CD4-positive, CD25-positive, alpha-beta regulatory T cell (primary cell): ENCODE results near the gene PIEZO2. TPM values are rescaled to one million over a fixed set of nuclear protein-coding genes. Genes with fewer than 3 reads are reported as not detected.
"Not testable (repeated sequence)": the region's sequence is repeated elsewhere in the genome, so short reads cannot be mapped to it uniquely, and the experiment has no call there.

Source experiments
- ATAC-seq, 2 donors: fragments of 150-1000 bp; cut with Tn5 transposase; one replicate each; pipeline ENCODE4 v1.10.0; 2021; ENCODE audit warnings: low read depth in 2 of 2, moderate number of reproducible peaks in 2 of 2, moderate library complexity in 1 of 2
- DNase-seq, 3 donors: peaks; one replicate each; pipeline versions ENCODE4 v3.0.0 to v3.0.0-alpha.2; 2012 to 2022; ENCODE audit warnings: mixed read lengths in 1 of 3
- H3K27ac ChIP-seq: one replicate; pipeline ENCODE4 v1.7.0; 2013; ENCODE audit warnings: mild to moderate bottlenecking, low read length; ENCODE audit not compliant: insufficient read depth, poor library complexity, severe bottlenecking
- H3K27me3 ChIP-seq: one replicate; pipeline ENCODE4 v1.7.0; 2013; ENCODE audit warnings: low read length; ENCODE audit not compliant: control insufficient read depth, insufficient read depth
- H3K36me3 ChIP-seq: one replicate; pipeline ENCODE4 v1.7.0; 2013; ENCODE audit warnings: mild to moderate bottlenecking, low read length, moderate library complexity; ENCODE audit not compliant: control insufficient read depth, insufficient read depth
- H3K4me1 ChIP-seq: 2 replicates; pipeline ENCODE4 v1.7.0; 2013; ENCODE audit warnings: mild to moderate bottlenecking, low read length; ENCODE audit not compliant: insufficient read depth, control insufficient read depth, poor library complexity, severe bottlenecking
- H3K4me3 ChIP-seq: one replicate; pipeline ENCODE4 v1.7.0; 2013; ENCODE audit warnings: low read depth, mild to moderate bottlenecking, low read length, moderate library complexity
- H3K9me3 ChIP-seq, 2 experiments: 1 replicate in 1 of 2; 2 replicates in 1 of 2; pipeline ENCODE4 v1.7.0; 2013; ENCODE audit warnings: low read length in 2 of 2, mild to moderate bottlenecking in 1 of 2, moderate library complexity in 1 of 2; ENCODE audit not compliant: control insufficient read depth in 2 of 2
- H3K27ac Mint-ChIP-seq, 3 donors: one replicate each; pipeline ENCODE4 v1.8.0; 2020 to 2022; ENCODE audit warnings: mild to moderate bottlenecking in 3 of 3, mixed read lengths in 3 of 3, moderate library complexity in 2 of 3
- H3K27me3 Mint-ChIP-seq: one replicate; pipeline ENCODE4 v1.8.0; 2022; ENCODE audit warnings: mild to moderate bottlenecking, mixed read lengths
- H3K36me3 Mint-ChIP-seq: one replicate; pipeline ENCODE4 v1.8.0; 2020; ENCODE audit warnings: mixed read lengths
- H3K4me1 Mint-ChIP-seq, 4 donors: one replicate each; pipeline ENCODE4 v1.8.0; 2020 to 2022; ENCODE audit warnings: mixed read lengths in 4 of 4, mild to moderate bottlenecking in 1 of 4
- H3K4me3 Mint-ChIP-seq, 4 donors: one replicate each; pipeline ENCODE4 v1.8.0; 2020 to 2022; ENCODE audit warnings: mild to moderate bottlenecking in 4 of 4, mixed read lengths in 4 of 4, moderate library complexity in 3 of 4
- H3K9me3 Mint-ChIP-seq, 7 donors: one replicate each; pipeline ENCODE4 v1.8.0; 2020 to 2022; ENCODE audit warnings: mixed read lengths in 7 of 7, mild to moderate bottlenecking in 3 of 7, moderate library complexity in 2 of 7
- polyA plus RNA-seq, 4 donors: library from polyadenylated mRNA; unstranded; fragments of 300-500 nt; fragmentation: Illumina TruSeq; gene quantifications; one replicate each; pipeline ENCODE4 v1.2.3, GENCODE V29; 2021
- total RNA-seq: library from RNA; stranded (reverse); gene quantifications from one replicate; pipeline ENCODE4 v1.2.3, GENCODE V29; 2022

The PIEZO2 gene
- total and polyA plus RNA-seq, 5 donors from 2014 or later = not detected

- not testable (repeated sequence) for H3K4me3 Mint-ChIP-seq, H3K27me3 Mint-ChIP-seq, H3K4me1 Mint-ChIP-seq, H3K27ac Mint-ChIP-seq, H3K36me3 ChIP-seq, H3K27ac ChIP-seq, DNase-seq, H3K4me1 ChIP-seq, H3K9me3 Mint-ChIP-seq, H3K27me3 ChIP-seq, H3K9me3 ChIP-seq, H3K36me3 Mint-ChIP-seq, H3K4me3 ChIP-seq, ATAC-seq
Measured at GRCh38 chr18:10846035-10846434, 303.3 kb downstream of the PIEZO2 start.

- DNase-seq = no peak
- H3K9me3 Mint-ChIP-seq = peaks cover 0 to 2% (median 0%) of the 10 kb centered on the region in 7 donors
- Histone ChIP-seq H3K36me3 (no peaks in the 10 kb centered on the region), H3K27ac (no peak overlapping the region), H3K4me1 (no peaks in the 10 kb centered on the region), H3K4me3 (no peak overlapping the region), H3K9me3 (no peaks in the 10 kb centered on the region), H3K27me3 (no peaks in the 10 kb centered on the region)
- ATAC-seq = no peak
- H3K4me3 Mint-ChIP-seq = no peak overlapping the region
- no peaks in the 10 kb centered on the region for H3K4me1 Mint-ChIP-seq
- H3K27me3 Mint-ChIP-seq = peaks cover 10% of the 10 kb centered on the region
- no peak overlapping the region for H3K27ac Mint-ChIP-seq
- no peaks in the 10 kb centered on the region for H3K36me3 Mint-ChIP-seq
Measured at GRCh38 chr18:10843565-10843964, 305.8 kb downstream of the PIEZO2 start.

GRCh38 chr18:10842861-10843260 lies 306.5 kb downstream of the PIEZO2 start:
- Mint-ChIP-seq H3K27ac (no peak overlapping the region), H3K36me3 (no peaks in the 10 kb centered on the region)

GRCh38 chr18:10842371-10842770 lies 307.0 kb downstream of the PIEZO2 start:
- no peaks in the 10 kb centered on the region for H3K4me1 ChIP-seq
- Mint-ChIP-seq H3K4me3 (no peak overlapping the region), H3K4me1 (no peaks in the 10 kb centered on the region), H3K36me3 (no peaks in the 10 kb centered on the region), H3K27ac (no peak overlapping the region), H3K27me3 (peaks cover 10% of the 10 kb centered on the region), H3K9me3 (peaks cover 0 to 2% (median 0%) of the 10 kb centered on the region in 7 donors)
- DNase-seq (no peak), ATAC-seq (no peak)
- no peaks in the 10 kb centered on the region for H3K36me3 ChIP-seq
- no peak overlapping the region for H3K4me3 ChIP-seq
- no peak overlapping the region for H3K27ac ChIP-seq
- no peaks in the 10 kb centered on the region for H3K27me3 ChIP-seq
- H3K9me3 ChIP-seq = no peaks in the 10 kb centered on the region

More at GRCh38 chr18:10842861-10843260, 306.5 kb downstream of the PIEZO2 start:
- Mint-ChIP-seq H3K9me3 (peaks cover 0 to 2% (median 0%) of the 10 kb centered on the region in 7 donors), H3K4me1 (no peaks in the 10 kb centered on the region), H3K27me3 (peaks cover 10% of the 10 kb centered on the region), H3K4me3 (no peak overlapping the region)
- ATAC-seq (no peak), DNase-seq (no peak)
- no peaks in the 10 kb centered on the region for H3K27me3 ChIP-seq
- no peaks in the 10 kb centered on the region for H3K4me1 ChIP-seq
- no peaks in the 10 kb centered on the region for H3K9me3 ChIP-seq
- no peak overlapping the region for H3K27ac ChIP-seq
- H3K36me3 ChIP-seq = no peaks in the 10 kb centered on the region
- no peak overlapping the region for H3K4me3 ChIP-seq

GRCh38 chr18:10841203-10841602 lies 308.2 kb downstream of the PIEZO2 start:
- ATAC-seq (no peak), DNase-seq (no peak)
- H3K27me3 Mint-ChIP-seq = peaks cover 10% of the 10 kb centered on the region
- no peaks in the 10 kb centered on the region for H3K27me3 ChIP-seq
- no peaks in the 10 kb centered on the region for H3K4me1 Mint-ChIP-seq
- H3K36me3 ChIP-seq = no peaks in the 10 kb centered on the region
- peak overlapping the region in 1 of 3 donors; percentile 39 for H3K27ac Mint-ChIP-seq
- H3K27ac ChIP-seq = no peak overlapping the region
- H3K9me3 ChIP-seq = no peaks in the 10 kb centered on the region
- peaks cover 0 to 2% (median 0%) of the 10 kb centered on the region in 7 donors for H3K9me3 Mint-ChIP-seq
- no peak overlapping the region for H3K4me3 ChIP-seq
- no peaks in the 10 kb centered on the region for H3K36me3 Mint-ChIP-seq
- H3K4me1 ChIP-seq = no peaks in the 10 kb centered on the region
- H3K4me3 Mint-ChIP-seq = no peak overlapping the region

GRCh38 chr18:10840743-10841142 lies 308.6 kb downstream of the PIEZO2 start:
- no peaks in the 10 kb centered on the region for H3K27me3 ChIP-seq
- Mint-ChIP-seq H3K27ac (peak overlapping the region in 1 of 3 donors; percentile 39), H3K9me3 (peaks cover 0 to 2% (median 0%) of the 10 kb centered on the region in 7 donors), H3K36me3 (no peaks in the 10 kb centered on the region), H3K4me1 (no peaks in the 10 kb centered on the region), H3K27me3 (peaks cover 6% of the 10 kb centered on the region), H3K4me3 (no peak overlapping the region)
- no peaks in the 10 kb centered on the region for H3K36me3 ChIP-seq
- DNase-seq = no peak
- no peak overlapping the region for H3K27ac ChIP-seq
- no peaks in the 10 kb centered on the region for H3K9me3 ChIP-seq
- no peak overlapping the region for H3K4me3 ChIP-seq
- no peaks in the 10 kb centered on the region for H3K4me1 ChIP-seq
- ATAC-seq = no peak

- Histone ChIP-seq H3K9me3 (no peaks in the 10 kb centered on the region), H3K4me3 (no peak overlapping the region), H3K27ac (no peak overlapping the region), H3K36me3 (no peaks in the 10 kb centered on the region), H3K4me1 (no peaks in the 10 kb centered on the region), H3K27me3 (no peaks in the 10 kb centered on the region)
- no peak for ATAC-seq
- peaks cover 0 to 2% (median 0%) of the 10 kb centered on the region in 7 donors for H3K9me3 Mint-ChIP-seq
- H3K36me3 Mint-ChIP-seq = no peaks in the 10 kb centered on the region
- H3K4me1 Mint-ChIP-seq = no peaks in the 10 kb centered on the region
- no peak for DNase-seq
- no peak overlapping the region for H3K4me3 Mint-ChIP-seq
- H3K27me3 Mint-ChIP-seq = no peaks in the 10 kb centered on the region
- H3K27ac Mint-ChIP-seq = no peak overlapping the region
Measured at GRCh38 chr18:10839421-10839820, 309.9 kb downstream of the PIEZO2 start.

GRCh38 chr18:10838553-10838952 lies 310.8 kb downstream of the PIEZO2 start:
- Mint-ChIP-seq H3K9me3 (peaks cover 0 to 2% (median 0%) of the 10 kb centered on the region in 7 donors), H3K4me3 (no peak overlapping the region), H3K4me1 (no peaks in the 10 kb centered on the region), H3K27ac (no peak overlapping the region), H3K27me3 (no peaks in the 10 kb centered on the region), H3K36me3 (no peaks in the 10 kb centered on the region)
- no peaks in the 10 kb centered on the region for H3K27me3 ChIP-seq
- ATAC-seq = no peak
- H3K36me3 ChIP-seq = no peaks in the 10 kb centered on the region
- DNase-seq = no peak
- no peak overlapping the region for H3K4me3 ChIP-seq
- H3K9me3 ChIP-seq = no peaks in the 10 kb centered on the region
- no peak overlapping the region for H3K27ac ChIP-seq
- no peaks in the 10 kb centered on the region for H3K4me1 ChIP-seq
